LNCAP (cell line): ENCODE results near the gene NAA16.

Experiments used
- CTCF ChIP-seq: fragments of 450-650 bp; IDR thresholded peaks from 2 replicates; pipeline ENCODE4 v1.5.1; 2017; ENCODE audit warnings: mild to moderate bottlenecking

NAA16 gene

GRCh38 chr13:41307884-41308640, 3.0 kb upstream of the NAA16 start:
- TF ChIP-seq CTCF: no peak

- TF ChIP-seq CTCF: no peak
Measured at GRCh38 chr13:41311406-41312175, 524 bp downstream of the NAA16 start.

GRCh38 chr13:41312176-41312500, 1.1 kb downstream of the NAA16 start:
- TF ChIP-seq CTCF: no peak

GRCh38 chr13:41313117-41313516, 2.0 kb downstream of the NAA16 start:
- TF ChIP-seq CTCF: no peak

- no peak for TF ChIP-seq CTCF
Measured at GRCh38 chr13:41313659-41314197, 2.7 kb downstream of the NAA16 start.

GRCh38 chr13:41315443-41316047, 4.5 kb downstream of the NAA16 start:
- no peak for TF ChIP-seq CTCF

- TF ChIP-seq CTCF: no peak
Measured at GRCh38 chr13:41317243-41317642, 6.2 kb downstream of the NAA16 start.
